Measurements from ENCODE around the gene MMGT1.

DNA sequence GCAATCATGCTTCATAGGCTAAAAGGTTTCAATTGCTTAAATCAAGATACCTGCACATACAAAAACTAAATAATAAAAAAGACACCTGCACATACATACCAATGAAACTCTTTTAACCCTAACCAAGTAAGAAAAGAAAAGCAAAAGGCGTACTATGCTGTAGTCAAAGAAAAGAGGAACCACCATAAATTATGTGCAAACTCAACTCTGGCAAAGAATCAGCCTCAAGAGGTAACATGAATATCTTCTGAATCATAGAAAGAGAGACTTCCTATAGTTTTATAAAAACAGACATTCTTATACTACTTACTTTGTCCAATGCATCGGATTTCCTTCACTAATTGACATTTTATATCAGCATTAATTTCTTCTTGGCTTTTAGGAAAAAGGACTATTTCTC lies 29.3 kb downstream of the MMGT1 start:
- TF ChIP-seq, protein P1, sequence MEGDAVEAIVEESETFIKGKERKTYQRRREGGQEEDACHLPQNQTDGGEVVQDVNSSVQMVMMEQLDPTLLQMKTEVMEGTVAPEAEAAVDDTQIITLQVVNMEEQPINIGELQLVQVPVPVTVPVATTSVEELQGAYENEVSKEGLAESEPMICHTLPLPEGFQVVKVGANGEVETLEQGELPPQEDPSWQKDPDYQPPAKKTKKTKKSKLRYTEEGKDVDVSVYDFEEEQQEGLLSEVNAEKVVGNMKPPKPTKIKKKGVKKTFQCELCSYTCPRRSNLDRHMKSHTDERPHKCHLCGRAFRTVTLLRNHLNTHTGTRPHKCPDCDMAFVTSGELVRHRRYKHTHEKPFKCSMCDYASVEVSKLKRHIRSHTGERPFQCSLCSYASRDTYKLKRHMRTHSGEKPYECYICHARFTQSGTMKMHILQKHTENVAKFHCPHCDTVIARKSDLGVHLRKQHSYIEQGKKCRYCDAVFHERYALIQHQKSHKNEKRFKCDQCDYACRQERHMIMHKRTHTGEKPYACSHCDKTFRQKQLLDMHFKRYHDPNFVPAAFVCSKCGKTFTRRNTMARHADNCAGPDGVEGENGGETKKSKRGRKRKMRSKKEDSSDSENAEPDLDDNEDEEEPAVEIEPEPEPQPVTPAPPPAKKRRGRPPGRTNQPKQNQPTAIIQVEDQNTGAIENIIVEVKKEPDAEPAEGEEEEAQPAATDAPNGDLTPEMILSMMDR (conservative IDR thresholded peaks at IDR 0.05), result no peak
- no peak for TF ChIP-seq EZH2 (IDR thresholded peaks at IDR 0.05; ENCODE audit: low read depth)
